GM13976 (cell line): Measurements from ENCODE around the gene DSPP.

Experiments
- DNase-seq: peaks from one replicate; pipeline ENCODE4 v3.0.0; 2012; ENCODE audit warnings: low spot score
- in situ Hi-C: fragments of 300-500 bp; cut with MboI; formaldehyde crosslinking; loops from one replicate; pipeline ENCODE4 v1.12.0; 2022; ENCODE audit warnings: low sequenced_read_pairs, mixed read lengths, inconsistent platforms; ENCODE audit not compliant: unreplicated experiment
- TF ChIP-seq, protein P1 (sequence below): IDR thresholded peaks from 2 replicates; pipeline ENCODE4 v1.5.1; 2012; ENCODE audit warnings: borderline replicate concordance, mild to moderate bottlenecking; ENCODE audit not compliant: insufficient read depth; ENCODE audit errors: extremely low read depth, missing control alignments, control extremely low read depth

The DSPP gene

DNA sequence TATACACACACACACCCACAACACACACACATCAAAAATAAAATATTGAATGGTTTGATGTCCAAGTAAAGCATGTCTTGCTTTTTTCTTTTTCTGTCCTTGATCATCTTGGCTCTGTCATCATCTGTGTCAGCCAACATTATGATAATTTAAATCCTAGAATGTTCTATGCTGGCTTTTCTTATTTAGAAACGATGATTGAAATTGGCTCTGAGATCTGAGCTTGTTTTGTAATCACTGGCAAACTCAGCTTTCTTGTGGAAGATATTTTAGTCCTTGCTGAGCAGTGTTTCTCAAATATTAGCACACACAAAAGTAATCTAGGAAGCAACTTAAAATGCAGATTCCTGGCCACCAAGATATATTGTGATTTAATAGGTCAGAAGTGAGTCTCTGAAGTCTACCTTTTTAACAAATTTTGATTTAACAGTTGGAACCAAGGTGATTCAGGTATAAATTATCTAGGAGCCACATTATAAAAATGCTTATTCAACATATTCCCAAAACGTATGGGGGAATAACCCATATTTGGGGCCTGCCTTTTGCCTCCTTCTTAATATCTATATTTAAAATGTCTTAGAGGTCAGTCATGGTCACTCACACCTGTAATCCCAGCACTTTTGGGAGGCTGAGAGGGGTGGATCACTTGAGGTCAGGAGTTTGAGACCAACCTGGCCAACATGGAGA lies 24.0 kb upstream of the DSPP start:
- in situ Hi-C loops: no loop called here
- no peak for DNase-seq
- TF ChIP-seq, protein P1, sequence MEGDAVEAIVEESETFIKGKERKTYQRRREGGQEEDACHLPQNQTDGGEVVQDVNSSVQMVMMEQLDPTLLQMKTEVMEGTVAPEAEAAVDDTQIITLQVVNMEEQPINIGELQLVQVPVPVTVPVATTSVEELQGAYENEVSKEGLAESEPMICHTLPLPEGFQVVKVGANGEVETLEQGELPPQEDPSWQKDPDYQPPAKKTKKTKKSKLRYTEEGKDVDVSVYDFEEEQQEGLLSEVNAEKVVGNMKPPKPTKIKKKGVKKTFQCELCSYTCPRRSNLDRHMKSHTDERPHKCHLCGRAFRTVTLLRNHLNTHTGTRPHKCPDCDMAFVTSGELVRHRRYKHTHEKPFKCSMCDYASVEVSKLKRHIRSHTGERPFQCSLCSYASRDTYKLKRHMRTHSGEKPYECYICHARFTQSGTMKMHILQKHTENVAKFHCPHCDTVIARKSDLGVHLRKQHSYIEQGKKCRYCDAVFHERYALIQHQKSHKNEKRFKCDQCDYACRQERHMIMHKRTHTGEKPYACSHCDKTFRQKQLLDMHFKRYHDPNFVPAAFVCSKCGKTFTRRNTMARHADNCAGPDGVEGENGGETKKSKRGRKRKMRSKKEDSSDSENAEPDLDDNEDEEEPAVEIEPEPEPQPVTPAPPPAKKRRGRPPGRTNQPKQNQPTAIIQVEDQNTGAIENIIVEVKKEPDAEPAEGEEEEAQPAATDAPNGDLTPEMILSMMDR: no peak

DNA sequence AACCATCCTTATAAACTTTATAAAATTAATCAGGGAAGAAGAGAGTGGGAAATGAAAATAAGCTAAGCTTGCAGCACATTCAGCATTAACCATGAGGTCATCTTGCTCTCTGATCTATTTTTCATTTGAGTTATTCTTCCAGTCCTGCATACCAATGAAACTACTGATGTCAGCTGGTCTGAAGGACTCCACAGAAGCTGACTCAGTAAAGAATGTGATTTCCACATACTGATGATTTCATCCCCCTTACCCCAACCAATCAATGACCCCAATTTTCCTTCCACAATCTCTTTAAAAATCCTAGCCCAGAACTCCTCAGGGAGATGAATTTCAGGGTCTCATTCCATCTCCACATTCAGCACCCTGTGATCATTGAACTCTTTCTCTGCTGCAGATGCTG lies 18.8 kb upstream of the DSPP start:
- TF ChIP-seq, protein P1: no peak
- no peak for DNase-seq
- in situ Hi-C loops: no loop called here

DNA sequence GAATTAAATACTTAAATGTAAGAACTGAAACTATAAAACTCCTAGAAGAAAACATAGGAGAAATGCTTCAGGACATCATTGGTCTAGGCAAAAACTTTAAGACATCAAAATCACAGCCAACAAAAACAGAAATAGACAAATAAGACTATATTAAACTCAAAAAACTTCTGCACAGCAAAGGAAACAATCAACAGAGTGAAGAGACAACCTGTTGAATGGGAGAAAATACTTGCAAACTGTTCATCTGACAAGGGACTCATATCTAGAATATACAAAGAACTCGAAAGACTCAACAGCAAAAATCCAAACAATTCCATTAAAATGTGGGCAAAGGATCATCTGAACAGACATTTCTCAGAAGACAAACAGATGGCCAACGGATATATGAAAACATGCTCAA lies 16.2 kb upstream of the DSPP start:
- in situ Hi-C loops: no loop called here
- TF ChIP-seq, protein P1: no peak

DNA sequence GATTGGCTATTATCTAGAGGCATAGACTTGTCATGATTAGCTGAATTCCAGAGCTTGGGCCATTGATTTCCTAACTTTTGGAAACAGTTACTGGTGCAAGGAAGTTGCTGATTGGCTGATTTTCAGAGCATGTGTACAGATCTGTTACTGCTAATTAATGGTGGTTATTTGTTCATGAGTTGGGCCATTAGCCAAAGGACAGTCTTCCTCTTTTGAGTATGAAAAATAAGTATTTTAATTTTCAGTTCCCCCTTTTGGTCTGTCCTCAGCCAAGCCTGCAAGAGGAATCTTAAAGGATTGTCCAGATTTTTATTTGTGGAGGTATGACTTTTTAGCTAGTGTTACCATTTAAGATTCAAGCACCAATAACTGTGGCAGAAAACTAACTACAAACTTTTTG lies 7.0 kb upstream of the DSPP start:
- in situ Hi-C loops: no loop called here

More for the DNA sequence above, 16.2 kb upstream of the DSPP start:
- DNase-seq: no peak

DNA sequence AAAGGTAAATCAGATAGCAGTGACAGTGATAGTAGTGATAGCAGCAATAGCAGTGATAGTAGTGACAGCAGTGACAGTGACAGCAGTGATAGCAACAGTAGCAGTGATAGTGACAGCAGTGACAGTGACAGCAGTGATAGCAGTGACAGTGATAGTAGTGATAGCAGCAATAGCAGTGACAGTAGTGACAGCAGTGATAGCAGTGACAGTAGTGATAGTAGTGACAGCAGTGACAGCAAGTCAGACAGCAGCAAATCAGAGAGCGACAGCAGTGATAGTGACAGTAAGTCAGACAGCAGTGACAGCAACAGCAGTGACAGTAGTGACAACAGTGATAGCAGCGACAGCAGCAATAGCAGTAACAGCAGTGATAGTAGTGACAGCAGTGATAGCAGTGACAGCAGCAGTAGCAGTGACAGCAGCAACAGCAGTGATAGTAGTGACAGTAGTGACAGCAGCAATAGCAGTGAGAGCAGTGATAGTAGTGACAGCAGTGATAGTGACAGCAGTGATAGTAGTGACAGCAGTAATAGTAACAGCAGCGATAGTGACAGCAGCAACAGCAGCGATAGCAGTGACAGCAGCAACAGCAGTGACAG lies 6.1 kb downstream of the DSPP start:
- in situ Hi-C loops: no loop called here
- TF ChIP-seq, protein P1: no peak
- DNase-seq: no peak

More for the DNA sequence above, 7.0 kb upstream of the DSPP start:
- no peak for DNase-seq
- TF ChIP-seq, protein P1: no peak

DNA sequence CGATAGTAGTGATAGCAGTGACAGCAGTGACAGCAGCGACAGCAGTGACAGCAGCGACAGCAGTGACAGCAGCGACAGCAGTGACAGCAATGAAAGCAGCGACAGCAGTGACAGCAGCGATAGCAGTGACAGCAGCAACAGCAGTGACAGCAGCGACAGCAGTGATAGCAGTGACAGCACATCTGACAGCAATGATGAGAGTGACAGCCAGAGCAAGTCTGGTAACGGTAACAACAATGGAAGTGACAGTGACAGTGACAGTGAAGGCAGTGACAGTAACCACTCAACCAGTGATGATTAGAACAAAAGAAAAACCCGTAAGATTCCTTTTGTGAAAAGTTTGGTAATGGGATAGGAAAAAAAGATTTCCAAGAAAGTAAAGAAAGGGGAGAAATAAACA lies 7.9 kb downstream of the DSPP start:
- TF ChIP-seq, protein P1: no peak
- DNase-seq: no peak
- in situ Hi-C loops: no loop called here

DNA sequence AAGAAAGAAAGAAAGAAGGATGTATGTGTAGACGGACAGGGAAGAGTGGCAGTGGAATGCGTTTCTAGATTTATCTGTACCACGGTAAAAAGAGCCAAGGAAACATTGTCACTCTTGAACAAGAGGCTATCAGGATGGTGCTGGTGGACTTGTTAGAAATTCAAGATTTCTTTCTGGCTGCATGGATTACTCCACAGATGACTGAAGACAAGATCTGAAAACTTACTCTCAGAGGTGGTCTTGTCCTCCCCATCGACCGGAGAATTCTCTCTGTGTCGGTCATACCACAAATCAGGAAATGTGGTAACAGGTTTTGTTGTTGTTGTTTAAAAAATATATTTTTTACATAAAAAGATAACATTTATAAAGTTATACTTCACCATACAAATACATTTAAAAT lies 11.8 kb downstream of the DSPP start:
- no peak for DNase-seq
- in situ Hi-C loops: no loop called here
- TF ChIP-seq, protein P1: no peak
